ENCODE data around the gene BBS2.

Gene BBS2

DNA sequence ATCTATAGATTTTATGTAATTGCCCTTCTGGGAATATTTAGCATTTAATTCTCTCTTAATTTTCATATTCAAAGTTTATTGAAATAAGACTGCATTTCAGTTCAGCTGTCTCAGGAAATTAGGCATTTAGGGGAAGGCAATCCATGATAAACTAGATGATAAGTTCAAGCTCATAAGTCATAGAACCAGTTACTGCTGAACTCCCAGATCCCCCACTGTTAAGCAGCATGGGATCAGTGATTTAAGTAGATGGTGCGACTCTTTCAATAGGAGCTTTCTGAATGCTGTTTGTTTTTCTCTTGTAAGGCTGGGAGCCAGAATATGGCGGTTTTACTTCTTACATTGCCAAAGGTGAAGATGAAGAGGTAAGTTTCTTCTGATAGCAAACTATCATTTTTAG is 44.6 kb downstream of the BBS2 start:
- DNase-seq = no peak

DNA sequence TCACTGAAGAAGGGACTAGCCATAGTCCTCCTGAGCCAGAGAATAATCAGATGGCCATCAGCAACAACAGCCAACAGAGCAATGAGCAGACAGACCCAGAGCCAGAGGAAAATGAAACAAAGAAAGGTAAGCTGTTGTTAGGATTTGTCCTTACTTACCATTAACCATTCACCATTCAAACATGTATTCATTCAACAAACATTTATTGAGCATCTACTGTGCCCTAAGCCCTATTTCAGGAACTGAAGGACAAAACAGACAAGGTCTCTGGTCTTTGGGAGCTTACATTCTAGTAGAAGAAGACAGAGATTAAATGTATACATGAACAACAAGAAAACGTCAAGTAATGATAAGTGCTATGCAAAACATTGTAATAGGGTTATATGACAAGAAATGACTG is 49.2 kb downstream of the BBS2 start:
- no peak for DNase-seq

DNA sequence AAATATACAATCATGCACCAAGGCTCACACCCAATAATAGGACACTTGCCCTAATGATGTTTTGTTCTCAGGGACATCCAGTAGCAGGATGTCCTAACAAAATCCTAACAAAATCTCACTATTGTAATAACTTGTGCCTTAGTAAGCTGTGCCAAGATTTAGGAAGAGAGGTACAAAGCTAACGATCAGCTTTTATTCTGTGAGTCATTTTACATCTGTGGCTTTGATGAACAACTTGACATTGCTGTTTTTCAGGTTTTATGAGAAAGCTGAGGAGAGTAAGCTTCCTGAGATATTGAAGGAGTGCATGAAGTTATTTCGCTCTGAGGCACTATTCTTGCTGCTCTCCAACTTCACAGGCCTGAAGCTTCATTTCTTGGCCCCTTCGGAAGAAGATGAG is 49.6 kb downstream of the BBS2 start:
- DNase-seq = no peak

DNA sequence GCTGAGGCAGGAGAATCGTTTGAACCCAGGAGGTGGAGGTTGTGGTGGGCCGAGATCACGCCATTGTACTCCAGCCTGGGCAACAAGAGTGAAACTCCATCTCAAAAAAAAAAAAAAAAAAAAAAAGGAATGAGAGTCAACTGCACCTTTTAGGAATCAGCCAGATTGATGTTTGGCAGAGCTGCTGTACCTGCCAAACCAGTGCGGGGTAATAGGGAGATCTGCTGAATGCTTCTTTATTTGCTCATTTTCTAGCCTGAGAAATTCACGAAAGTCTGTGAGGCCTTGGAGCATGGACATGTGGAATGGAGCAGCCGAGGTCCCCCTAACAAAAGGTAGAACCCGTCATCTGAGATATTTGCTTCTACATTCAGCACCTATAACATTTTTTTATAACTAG is 50.1 kb downstream of the BBS2 start:
- no peak for DNase-seq

DNA sequence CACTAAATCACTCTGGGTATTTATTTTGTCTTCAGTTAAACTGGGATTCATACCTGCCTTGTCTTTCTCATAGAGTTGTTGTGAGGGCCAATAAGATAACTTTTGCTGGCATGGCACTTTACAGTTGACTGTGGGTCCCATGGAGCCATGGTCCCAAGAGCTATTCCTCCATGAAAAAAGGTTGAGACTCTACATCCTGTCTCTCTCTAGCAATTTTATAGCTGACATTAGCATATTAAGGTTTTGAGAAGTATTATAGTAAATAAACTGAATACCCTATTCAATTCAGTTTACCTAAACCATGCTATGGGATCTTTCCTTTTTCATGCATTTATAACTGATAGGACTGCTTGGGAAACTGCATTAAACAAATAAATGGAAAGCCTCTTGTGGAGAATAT is 51.0 kb downstream of the BBS2 start:
- no peak for DNase-seq

DNA sequence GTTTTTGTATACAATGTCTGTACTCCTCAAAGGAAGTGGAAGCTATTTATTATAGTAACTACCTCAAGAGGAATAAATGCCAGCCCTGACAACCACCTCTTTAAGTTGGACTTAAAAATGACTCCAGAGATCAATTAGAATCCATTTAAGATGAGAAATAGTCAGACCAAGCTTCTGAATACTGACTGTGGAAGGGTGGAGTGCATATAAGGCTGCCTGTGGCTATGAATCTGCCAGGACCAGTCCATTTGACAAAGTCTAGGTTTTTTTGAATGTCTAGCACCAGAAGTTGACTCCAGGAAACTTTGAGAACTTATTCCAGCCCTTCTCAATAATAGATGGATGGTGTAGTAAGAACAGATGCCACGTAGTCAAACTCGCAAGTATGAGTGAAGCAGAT is 53.5 kb downstream of the BBS2 start:
- DNase-seq = no peak

DNA sequence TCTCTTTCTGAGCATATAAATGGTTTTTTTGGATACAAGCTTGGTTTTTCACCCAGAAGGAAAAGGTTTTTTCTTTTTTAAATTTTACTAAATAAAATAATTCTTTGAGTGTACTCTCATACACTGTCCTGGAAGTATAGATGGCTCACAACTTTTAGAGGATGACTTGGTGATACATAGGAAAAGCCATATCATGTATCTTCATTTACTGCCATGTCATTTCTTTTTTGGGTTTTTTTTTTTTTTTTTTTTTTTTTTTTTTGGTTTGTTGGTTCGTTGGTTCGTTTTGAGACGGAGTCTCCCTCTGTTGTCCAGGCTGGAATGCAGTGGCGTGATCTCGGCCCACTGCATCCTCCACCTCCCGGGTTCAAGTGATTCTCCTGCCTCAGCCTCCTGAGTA is 56.7 kb downstream of the BBS2 start:
- no peak for DNase-seq

DNA sequence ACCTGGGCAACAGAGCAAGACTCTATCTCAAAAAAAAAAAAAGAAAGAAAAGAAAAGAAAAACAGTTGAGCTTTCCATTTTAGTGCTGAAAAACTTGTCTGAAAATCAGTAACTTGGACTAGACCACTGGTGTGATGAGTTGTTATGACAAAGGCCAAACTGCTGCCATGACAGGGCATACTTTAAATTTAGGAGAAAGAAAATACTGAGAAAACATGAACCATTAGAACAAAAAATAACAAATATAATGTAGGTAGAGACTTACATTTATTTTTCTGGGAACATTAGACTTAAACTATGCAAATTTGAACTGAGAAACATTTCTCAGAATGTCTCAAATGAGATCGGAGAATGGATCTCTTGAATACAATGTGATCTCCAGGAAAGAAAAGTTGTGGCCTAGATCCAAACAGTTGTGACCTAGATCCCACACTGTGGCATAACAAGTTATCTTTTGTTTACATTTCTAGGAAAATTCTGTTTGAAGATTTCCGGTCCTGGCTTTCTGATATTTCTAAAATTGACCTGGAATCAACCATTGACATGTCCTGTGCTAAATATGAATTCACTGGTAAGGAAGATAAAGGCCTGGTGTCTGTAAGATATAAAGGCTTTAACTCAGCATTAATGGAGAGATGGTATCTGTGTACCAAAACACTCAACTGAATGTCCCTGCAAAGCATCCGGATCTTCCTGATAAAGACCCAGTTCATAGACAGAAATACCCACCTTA is 57.6 kb downstream of the BBS2 start:
- DNase-seq = no peak

DNA sequence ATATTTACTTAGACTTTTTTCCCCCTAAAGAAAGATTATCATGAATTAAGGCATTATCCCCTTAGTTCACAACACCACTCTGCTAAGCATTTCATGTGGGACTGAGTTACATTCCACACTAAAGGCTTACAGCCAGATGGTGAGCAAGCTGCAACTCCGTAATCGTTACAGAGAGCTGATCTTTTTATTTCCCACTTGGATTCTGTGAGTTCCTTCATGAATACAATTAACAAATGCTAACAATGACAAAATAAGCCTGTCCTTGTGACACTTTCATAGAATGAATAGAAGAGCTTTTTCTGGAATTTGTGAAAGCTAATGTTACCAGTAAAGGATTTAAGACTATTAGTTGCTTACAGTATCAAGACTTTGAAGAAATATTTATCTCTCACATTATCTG is 59.7 kb downstream of the BBS2 start:
- DNase-seq = no peak

DNA sequence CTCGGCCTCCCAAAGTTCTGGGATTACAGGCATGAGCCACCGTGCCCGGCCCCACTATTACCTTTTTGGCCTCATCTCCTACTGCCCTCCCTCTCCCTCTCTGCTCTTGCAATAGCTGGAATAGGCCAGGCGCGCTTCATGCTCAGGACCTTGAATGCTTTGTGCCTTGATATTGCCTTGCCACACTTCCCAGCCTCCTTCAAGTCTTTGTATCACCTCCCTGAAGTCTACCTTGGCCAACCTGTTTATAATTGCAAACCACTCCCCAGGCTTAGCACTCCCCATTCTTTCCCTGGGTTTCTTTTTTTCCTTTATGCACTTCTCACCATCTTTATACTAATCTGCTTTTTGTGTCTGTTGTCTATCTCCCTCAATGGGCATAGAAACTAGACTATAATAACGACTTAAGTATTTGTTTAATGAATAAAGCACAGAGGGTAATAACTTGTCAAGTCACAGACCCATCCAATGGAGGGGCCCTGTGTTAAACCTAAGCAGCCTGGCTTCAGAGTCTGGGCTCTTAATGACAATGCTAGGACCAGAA is 61.8 kb downstream of the BBS2 start:
- no peak for DNase-seq

DNA sequence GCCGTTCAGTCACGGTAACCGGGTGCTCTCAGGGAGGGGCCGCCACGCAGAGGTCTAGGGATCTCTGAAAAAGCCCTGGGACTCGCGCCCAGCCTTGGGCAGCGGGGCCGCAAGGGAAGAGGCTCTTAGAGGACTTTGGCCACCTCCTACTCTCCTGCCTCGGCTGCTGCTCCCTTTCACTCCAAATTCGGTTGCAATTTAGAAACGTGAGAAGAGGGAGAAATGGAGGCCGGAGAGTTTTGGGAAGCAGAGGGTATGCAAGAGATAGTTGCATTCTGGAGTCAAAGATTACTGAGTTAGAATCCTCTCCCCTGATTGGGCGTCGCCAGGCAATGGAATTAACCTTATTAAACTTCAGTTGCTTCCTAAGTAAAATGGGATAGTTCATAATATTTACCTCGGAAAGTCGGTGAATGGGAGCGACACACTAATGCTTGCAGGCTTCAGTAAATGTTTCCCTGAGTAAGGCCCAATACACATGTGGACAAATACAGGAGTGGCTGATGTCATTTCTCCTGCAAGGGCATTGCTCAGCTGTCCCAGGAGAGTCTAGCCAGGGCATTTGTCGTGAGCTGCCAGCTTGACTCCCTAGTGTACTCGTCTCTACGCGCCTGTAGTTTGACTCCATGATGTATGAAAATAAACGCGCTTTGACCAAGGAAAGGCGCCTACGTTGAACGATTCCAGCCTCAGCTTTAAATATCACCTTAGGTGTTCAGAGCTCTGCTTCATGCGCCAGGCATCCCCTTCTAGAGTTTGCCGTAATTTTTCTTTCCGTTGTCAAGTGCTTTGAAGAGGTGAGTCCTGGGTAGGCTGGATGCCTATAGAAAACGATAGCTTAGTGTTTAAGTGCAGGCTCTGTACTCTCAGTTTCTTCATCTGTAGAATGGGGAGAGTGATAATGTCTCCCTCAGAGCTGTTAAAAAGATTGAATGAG is 67.8 kb downstream of the BBS2 start:
- no peak for DNase-seq

DNA sequence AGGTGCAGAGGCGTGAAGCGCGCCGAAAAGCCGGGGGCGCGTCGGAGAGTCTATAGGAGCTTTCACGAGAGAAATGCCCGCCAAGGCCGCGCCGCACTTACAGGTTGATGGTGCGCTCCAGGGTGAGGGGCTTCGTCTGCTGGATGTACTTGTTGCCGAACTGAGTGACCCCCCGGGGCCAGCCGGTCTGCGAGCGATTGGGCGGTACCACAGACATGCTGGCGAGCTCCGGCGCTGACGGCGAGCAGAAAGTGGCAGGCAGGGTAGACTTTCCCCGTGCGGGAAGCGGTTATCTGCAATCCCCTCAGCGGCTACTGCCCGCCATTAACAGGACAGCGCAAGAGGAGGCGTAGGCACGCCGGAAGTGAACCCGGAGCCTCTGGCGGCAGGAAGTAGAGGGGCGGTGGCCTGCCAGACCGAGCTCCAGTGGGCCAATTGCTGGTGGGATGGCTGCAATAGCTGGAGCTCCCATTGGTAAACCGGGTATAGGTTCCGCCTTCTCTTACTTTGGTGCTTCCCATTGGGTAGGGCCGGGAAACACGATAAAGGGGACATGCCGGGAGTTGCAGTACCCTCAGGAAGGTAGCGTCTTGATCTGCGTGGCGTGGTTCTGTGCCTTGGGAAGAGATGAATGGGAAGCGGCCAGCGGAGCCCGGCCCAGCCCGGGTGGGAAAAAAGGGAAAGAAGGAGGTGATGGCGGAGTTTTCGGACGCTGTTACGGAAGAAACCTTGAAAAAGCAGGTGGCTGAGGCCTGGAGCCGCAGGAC is 68.7 kb downstream of the BBS2 start, which contains the start of the genes NUDT21 and OGFOD1:
Gene NUDT21 (minus strand): TSS at position 347 of the 767 bp plus-strand sequence. CDS start 130 bp downstream, at position 217.
Gene OGFOD1 (plus strand): TSS at position 569 of the 767 bp plus-strand sequence. CDS start 59 bp downstream, at position 628.
- DNase-seq = peak; percentile 86

DNA sequence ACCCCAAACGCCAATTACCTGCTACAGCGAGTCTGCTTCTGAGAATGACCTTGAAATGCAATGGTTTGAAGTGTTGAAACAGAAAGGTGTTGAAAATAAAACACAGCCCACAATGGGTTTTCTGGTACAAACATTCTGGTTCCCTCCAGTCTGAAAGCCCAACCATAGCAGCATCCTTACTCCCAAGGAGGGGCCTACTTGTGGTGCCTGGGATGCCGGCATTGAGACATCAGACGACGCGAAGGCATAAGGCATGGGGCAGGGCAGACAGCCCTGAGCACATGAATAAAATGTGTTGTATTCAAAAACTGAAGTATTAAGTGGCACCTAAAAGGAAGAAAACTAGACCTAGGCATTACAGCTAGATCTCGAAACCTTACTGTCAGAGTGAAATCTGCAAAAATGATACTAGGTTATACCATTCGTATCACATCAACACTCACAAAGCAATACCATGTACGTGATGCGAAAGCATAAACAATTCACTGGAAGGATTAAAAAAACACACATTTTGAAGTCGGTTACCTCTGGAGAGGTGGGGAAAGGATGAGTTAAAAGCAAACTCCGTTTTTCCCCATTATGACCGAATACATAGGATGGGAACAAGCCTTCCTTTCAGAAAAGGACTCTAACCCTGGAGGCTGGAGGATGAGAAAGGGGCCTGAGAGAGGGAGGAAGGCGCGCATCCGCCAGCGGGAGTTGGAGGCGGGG is 69.4 kb downstream of the BBS2 start:
- DNase-seq = no peak

DNA sequence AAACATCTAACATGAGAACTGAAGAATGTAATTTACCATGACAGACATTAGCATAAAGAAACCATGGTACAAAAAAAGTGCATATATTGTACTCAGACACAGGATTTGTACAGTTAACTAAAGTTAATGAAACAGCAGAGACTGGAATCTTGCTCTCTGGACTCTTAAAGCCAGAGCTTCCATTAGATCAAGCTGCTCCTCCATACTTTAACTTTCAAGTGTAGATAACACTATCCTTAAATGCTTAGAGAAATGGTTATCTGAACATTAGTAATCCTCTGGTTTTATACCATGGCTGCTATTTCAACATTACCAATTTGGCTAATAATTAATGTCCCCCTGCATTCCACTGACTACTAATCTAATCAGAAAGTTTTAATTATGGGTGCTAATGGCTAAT is 71.8 kb downstream of the BBS2 start:
- no peak for DNase-seq

DNA sequence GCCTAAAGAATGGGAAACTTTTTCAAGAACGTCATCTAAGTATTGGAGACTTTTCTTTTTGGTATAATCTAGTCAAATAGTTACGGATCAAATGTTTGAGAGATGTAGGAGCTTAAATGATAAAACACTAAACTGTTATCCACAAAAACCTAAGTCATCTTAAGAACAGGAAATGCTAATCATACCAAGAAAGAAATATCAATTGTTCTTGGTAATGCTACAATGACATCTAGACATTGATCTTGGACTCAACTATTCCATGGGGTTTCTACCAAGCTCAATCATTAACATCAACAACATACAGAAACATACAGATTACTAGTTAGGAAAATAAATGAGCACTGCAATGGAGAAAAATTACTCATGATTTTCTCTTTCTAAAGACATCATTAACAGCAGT is 72.5 kb downstream of the BBS2 start:
- no peak for DNase-seq

DNA sequence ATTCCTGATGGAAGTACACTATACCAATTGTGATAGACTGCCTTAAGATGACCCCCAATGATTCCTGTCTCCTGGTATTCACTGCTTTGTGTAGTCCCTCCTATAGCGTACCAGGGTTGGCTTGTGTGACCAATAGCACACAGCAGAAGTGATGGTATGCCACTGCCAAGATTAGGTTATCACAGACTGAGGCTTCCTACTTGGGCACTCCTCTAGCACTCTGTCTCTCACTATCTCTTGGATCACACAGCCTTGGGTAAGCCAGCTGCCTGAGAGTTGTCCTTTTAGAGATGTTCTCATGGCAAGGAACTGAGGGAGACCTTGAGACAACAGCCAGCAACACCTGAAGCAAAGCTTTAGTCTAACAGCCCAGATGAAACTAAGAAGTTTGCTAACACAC is 81.8 kb downstream of the BBS2 start:
- no peak for DNase-seq

DNA sequence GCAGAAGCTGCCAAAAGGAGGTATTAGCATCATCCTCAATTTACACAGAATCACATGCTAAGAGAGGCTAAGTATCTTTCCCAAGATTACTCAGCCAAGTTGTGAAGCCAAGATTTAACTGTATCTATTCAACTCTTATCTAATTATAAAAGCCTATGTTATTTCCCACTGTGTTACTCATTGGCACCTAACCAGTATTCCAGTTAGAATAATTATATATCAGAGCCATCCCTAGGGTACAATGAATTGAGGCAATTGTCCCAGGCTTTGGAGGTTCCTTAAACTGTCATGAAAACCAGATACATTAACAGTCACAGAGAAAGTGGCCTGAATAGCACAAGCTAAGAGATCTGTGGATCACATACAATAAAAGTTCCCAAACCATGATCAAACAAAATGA is 83.6 kb downstream of the BBS2 start:
- DNase-seq = no peak

Measured in activated CD8-positive, alpha-beta memory T cell treated with anti-CD3 and anti-CD28 coated beads, Interleukin-2, amount 50 U/mL, for 4 hours (primary cell).